ENCODE measurements around the gene MRPS31.

MRPS31 gene

GRCh38 chr13:40697711-40698110 lies 73.3 kb downstream of the MRPS31 start:
- H3K36me3 ChIP-seq, result no peaks in the 10 kb centered on the region
- DNase-seq, result no peak
- H3K4me3 ChIP-seq (ENCODE audit: low read depth, low read length), result no peak overlapping the region
- H3K27ac ChIP-seq, result no peak overlapping the region
- no peaks in the 10 kb centered on the region for H3K27me3 ChIP-seq (ENCODE audit: insufficient read depth, low read depth, severe bottlenecking)
- H3K9me3 ChIP-seq (ENCODE audit: severe bottlenecking), result no peaks in the 10 kb centered on the region
- TF ChIP-seq, protein P1, sequence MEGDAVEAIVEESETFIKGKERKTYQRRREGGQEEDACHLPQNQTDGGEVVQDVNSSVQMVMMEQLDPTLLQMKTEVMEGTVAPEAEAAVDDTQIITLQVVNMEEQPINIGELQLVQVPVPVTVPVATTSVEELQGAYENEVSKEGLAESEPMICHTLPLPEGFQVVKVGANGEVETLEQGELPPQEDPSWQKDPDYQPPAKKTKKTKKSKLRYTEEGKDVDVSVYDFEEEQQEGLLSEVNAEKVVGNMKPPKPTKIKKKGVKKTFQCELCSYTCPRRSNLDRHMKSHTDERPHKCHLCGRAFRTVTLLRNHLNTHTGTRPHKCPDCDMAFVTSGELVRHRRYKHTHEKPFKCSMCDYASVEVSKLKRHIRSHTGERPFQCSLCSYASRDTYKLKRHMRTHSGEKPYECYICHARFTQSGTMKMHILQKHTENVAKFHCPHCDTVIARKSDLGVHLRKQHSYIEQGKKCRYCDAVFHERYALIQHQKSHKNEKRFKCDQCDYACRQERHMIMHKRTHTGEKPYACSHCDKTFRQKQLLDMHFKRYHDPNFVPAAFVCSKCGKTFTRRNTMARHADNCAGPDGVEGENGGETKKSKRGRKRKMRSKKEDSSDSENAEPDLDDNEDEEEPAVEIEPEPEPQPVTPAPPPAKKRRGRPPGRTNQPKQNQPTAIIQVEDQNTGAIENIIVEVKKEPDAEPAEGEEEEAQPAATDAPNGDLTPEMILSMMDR (IDR thresholded peaks at IDR 0.05; ENCODE audit: low read depth, low read length), result no peak

- DNase-seq, result no peak
- H3K9me3 ChIP-seq (ENCODE audit: severe bottlenecking), result no peaks in the 10 kb centered on the region
- TF ChIP-seq, protein P1 (IDR thresholded peaks at IDR 0.05; ENCODE audit: low read depth, low read length), result no peak
- no peak overlapping the region for H3K27ac ChIP-seq
- H3K27me3 ChIP-seq (ENCODE audit: insufficient read depth, low read depth, severe bottlenecking), result no peaks in the 10 kb centered on the region
- no peaks in the 10 kb centered on the region for H3K36me3 ChIP-seq
- no peak overlapping the region for H3K4me3 ChIP-seq (ENCODE audit: low read depth, low read length)
These were observed 76.6 kb downstream of the MRPS31 start for GRCh38 chr13:40694426-40694825.

DNA sequence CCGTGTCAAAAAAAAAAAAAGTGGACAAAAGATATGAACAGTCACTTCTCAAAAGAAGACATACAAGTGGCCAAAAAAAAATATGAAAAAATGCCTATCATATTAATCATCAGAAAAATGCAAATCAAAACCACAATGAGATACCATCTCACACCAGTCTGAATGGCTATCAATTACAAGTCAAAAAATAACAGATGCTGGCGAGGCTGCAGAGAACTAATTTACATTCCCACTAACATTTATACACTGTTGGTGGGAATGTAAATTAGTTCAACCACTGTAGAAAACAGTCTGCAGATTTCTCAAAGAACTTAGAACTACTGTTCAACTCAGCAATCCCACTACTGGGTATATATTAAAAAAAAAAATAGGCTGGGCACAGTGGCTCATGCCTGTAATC lies 78.0 kb downstream of the MRPS31 start:
- H3K27me3 ChIP-seq (ENCODE audit: insufficient read depth, low read depth, severe bottlenecking), result no peaks in the 10 kb centered on the region
- H3K27ac ChIP-seq, result no peak overlapping the region
- H3K4me3 ChIP-seq (ENCODE audit: low read depth, low read length), result no peak overlapping the region
- TF ChIP-seq, protein P1 (IDR thresholded peaks at IDR 0.05; ENCODE audit: low read depth, low read length), result no peak
- H3K9me3 ChIP-seq (ENCODE audit: severe bottlenecking), result no peaks in the 10 kb centered on the region
- no peaks in the 10 kb centered on the region for H3K36me3 ChIP-seq
- DNase-seq, result no peak

GRCh38 chr13:40688781-40689180 lies 82.2 kb downstream of the MRPS31 start:
- Histone ChIP-seq H3K9me3 (ENCODE audit: severe bottlenecking) (no peaks in the 10 kb centered on the region), H3K4me3 (ENCODE audit: low read depth, low read length) (no peak overlapping the region), H3K27me3 (ENCODE audit: insufficient read depth, low read depth, severe bottlenecking) (no peaks in the 10 kb centered on the region), H3K27ac (no peak overlapping the region), H3K36me3 (no peaks in the 10 kb centered on the region)
- TF ChIP-seq, protein P1 (IDR thresholded peaks at IDR 0.05; ENCODE audit: low read depth, low read length), result no peak
- no peak for DNase-seq

DNA sequence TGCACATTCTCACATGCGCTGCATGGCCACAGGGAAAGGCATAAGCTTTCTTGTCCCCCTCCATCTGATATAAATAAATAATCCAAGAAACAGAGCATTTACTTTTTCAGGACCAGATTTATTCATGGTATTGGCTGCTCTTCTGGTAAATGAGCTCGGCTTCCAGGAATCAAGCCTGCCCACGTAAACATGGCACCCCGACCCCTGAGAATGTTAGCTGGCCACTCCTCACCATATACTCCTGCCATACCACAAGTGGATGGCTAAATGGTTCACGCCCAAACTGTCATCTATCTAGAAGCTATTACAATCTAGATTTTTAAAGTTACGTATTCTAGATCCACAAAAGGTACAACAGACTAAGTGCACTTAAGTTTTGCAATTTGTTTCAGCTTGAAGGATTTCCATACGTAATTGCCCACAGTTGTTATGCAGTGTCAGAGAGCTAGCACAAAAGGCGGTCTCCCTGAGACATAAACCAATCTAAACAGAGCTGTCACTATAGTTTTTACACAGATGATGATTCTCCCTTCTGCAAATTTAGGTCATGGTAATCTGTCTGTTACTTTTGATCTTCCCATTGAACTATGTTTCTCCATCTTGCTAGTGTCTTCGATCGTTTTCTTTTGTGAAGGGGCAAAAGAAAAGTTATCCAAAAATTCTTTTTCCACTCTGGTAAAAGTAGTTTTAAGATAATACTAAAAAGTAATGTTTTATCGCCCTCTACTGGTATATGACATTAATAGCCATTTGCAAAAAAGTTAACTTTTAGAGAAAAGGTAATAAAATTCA lies 88.3 kb downstream of the MRPS31 start:
- H3K36me3 ChIP-seq, result no peaks in the 10 kb centered on the region
- H3K27ac ChIP-seq, result no peak overlapping the region
- DNase-seq, result no peak
- H3K9me3 ChIP-seq (ENCODE audit: severe bottlenecking), result no peaks in the 10 kb centered on the region
- TF ChIP-seq, protein P1 (IDR thresholded peaks at IDR 0.05; ENCODE audit: low read depth, low read length), result no peak
- no peak overlapping the region for H3K4me3 ChIP-seq (ENCODE audit: low read depth, low read length)
- no peaks in the 10 kb centered on the region for H3K27me3 ChIP-seq (ENCODE audit: insufficient read depth, low read depth, severe bottlenecking)

Measured in WERI-Rb-1 (cell line).